GM12865 (cell line): ENCODE measurements around the gene C3orf18.
A peak's percentile ranks its signal among the peaks of the same experiment; 100 is the strongest.

Source experiments
- DNase-seq: peaks from one replicate; pipeline ENCODE4 v3.0.0; 2010; ENCODE audit warnings: low read depth
- H3K4me3 ChIP-seq: 2 replicates; pipeline ENCODE4 v1.5.1; 2011; ENCODE audit warnings: mild to moderate bottlenecking, low read depth, low read length, control low read depth
- CTCF ChIP-seq: IDR thresholded peaks from 2 replicates; pipeline ENCODE4 v1.5.1; 2011; ENCODE audit warnings: low read length, control low read depth, low read depth, inconsistent platforms; ENCODE audit not compliant: insufficient read depth; ENCODE audit errors: missing control alignments

C3orf18 gene

GRCh38 chr3:50531201-50531600 lies 36.3 kb downstream of the C3orf18 start:
- no peak overlapping the region for H3K4me3 ChIP-seq
- TF ChIP-seq CTCF = no peak
- DNase-seq = no peak

GRCh38 chr3:50530001-50530970 lies 37.3 kb downstream of the C3orf18 start:
- no peak for DNase-seq
- TF ChIP-seq CTCF = no peak
- no peak overlapping the region for H3K4me3 ChIP-seq

- DNase-seq = peak; percentile 44
- no peak overlapping the region for H3K4me3 ChIP-seq
- no peak for TF ChIP-seq CTCF
These were observed 41.6 kb downstream of the C3orf18 start for GRCh38 chr3:50525987-50526386.

GRCh38 chr3:50525191-50525910 lies 42.2 kb downstream of the C3orf18 start:
- DNase-seq = no peak
- H3K4me3 ChIP-seq = no peak overlapping the region
- no peak for TF ChIP-seq CTCF

GRCh38 chr3:50524746-50525145 lies 42.8 kb downstream of the C3orf18 start:
- no peak for TF ChIP-seq CTCF
- no peak for DNase-seq
- H3K4me3 ChIP-seq = no peak overlapping the region

GRCh38 chr3:50523279-50523811 lies 44.2 kb downstream of the C3orf18 start:
- no peak overlapping the region for H3K4me3 ChIP-seq
- TF ChIP-seq CTCF = no peak
- DNase-seq = no peak
